H1 (cell line): Measurements from ENCODE around the gene PCED1B. TPM values are rescaled to one million over a fixed set of nuclear protein-coding genes. Genes with fewer than 3 reads are reported as not detected.

Experiments used
- CTCF ChIA-PET: fragments of 300-600 bp; sonication (Branson Sonifier 250); formaldehyde crosslinking; loops from one replicate; lab custom pipeline; 2021; ENCODE audit not compliant: partially characterized antibody; lab: Charles Lee
- POLR2A ChIA-PET: fragments of 300-600 bp; sonication (Branson Sonifier 250); formaldehyde crosslinking; loops from one replicate; lab custom pipeline; 2021; ENCODE audit warnings: inconsistent platforms; ENCODE audit not compliant: partially characterized antibody; lab: Charles Lee
- DNase-seq, 2 experiments: peaks; one replicate each; pipeline versions ENCODE4 v3.0.0 to v3.0.0-alpha.2; 2010 to 2022; ENCODE audit warnings: low spot score in 2 of 2, low read depth in 1 of 2, mixed read lengths in 1 of 2
- FAIRE-seq: peaks from 2 replicates; lab custom pipeline; 2011; peaks lifted over from hg19 to GRCh38; lab: Jason Lieb, UNC
- H2AFZ ChIP-seq: 2 replicates; pipeline ENCODE4 v1.8.1; 2012; ENCODE audit warnings: low read length, inconsistent platforms
- H2AK5ac ChIP-seq: 2 replicates; pipeline ENCODE4 v1.6.1; 2013; ENCODE audit warnings: low read depth, low read length
- H2BK120ac ChIP-seq: replicated peaks from 2 replicates; pipeline ENCODE3; 2013; ENCODE audit warnings: low read depth, low read length, inconsistent platforms
- H2BK12ac ChIP-seq: 2 replicates; pipeline ENCODE4 v1.6.1; 2013; ENCODE audit warnings: low read depth, low read length
- H2BK15ac ChIP-seq: 2 replicates; pipeline ENCODE4 v1.6.1; 2013; ENCODE audit warnings: low read length
- H2BK20ac ChIP-seq: 2 replicates; pipeline ENCODE4 v1.6.1; 2013; ENCODE audit warnings: low read length
- H2BK5ac ChIP-seq: 2 replicates; pipeline ENCODE4 v1.6.1; 2013; ENCODE audit warnings: low read depth, low read length
- H3K14ac ChIP-seq: 2 replicates; pipeline ENCODE4 v1.6.1; 2013; ENCODE audit warnings: inconsistent platforms; ENCODE audit not compliant: insufficient read length
- H3K18ac ChIP-seq: 2 replicates; pipeline ENCODE4 v1.6.1; 2013; ENCODE audit warnings: low read length; ENCODE audit errors: extremely low read depth
- H3K23ac ChIP-seq: 2 replicates; pipeline ENCODE4 v1.6.1; 2013; ENCODE audit warnings: inconsistent platforms; ENCODE audit not compliant: insufficient read length
- H3K23me2 ChIP-seq: 2 replicates; pipeline ENCODE4 v1.6.1; 2013; ENCODE audit warnings: low read depth, low read length
- H3K27ac ChIP-seq: 2 replicates; pipeline ENCODE4 v1.6.1; 2011; ENCODE audit warnings: low read depth, low read length, inconsistent platforms
- H3K27me3 ChIP-seq, 4 experiments: replicated peaks in 1 of 4; 1 replicate in 1 of 4; 2 replicates in 3 of 4; pipeline versions ENCODE4 v1.6.1 to v1.8.1; 2011 to 2013; ENCODE audit warnings: low read length in 3 of 4, mild to moderate bottlenecking in 3 of 4, inconsistent platforms in 2 of 4, mixed read lengths in 2 of 4, moderate library complexity in 1 of 4; ENCODE audit not compliant: control insufficient read depth in 3 of 4, insufficient read depth in 3 of 4; ENCODE audit errors: extremely low read depth in 1 of 4
- H3K36me3 ChIP-seq, 4 experiments: 2 replicates each; pipeline versions ENCODE4 v1.6.1 to v1.8.1; 2011 to 2013; ENCODE audit warnings: mild to moderate bottlenecking in 4 of 4, low read length in 3 of 4, moderate library complexity in 2 of 4, control low read depth in 1 of 4, inconsistent platforms in 1 of 4; ENCODE audit not compliant: insufficient read depth in 4 of 4, control insufficient read depth in 2 of 4
- H3K4ac ChIP-seq: replicated peaks from 2 replicates; pipeline ENCODE3; 2013; ENCODE audit warnings: low read length, low read depth, mixed read lengths, inconsistent platforms; ENCODE audit not compliant: insufficient read length
- H3K4me1 ChIP-seq, 4 experiments: replicated peaks in 1 of 4; 1 replicate in 1 of 4; 2 replicates in 3 of 4; pipeline versions ENCODE4 v1.6.1 to v1.8.1; 2011 to 2013; ENCODE audit warnings: low read length in 3 of 4, inconsistent platforms in 2 of 4, mixed read lengths in 1 of 4; ENCODE audit not compliant: insufficient read depth in 4 of 4, control insufficient read depth in 3 of 4
- H3K4me2 ChIP-seq, 2 experiments: 2 replicates each; pipeline versions ENCODE4 v1.6.1 to v1.8.1; 2011 to 2013; ENCODE audit warnings: low read depth in 2 of 2, low read length in 2 of 2, control low read depth in 1 of 2, inconsistent platforms in 1 of 2, mild to moderate bottlenecking in 1 of 2; ENCODE audit not compliant: insufficient read depth in 1 of 2
- H3K4me3 ChIP-seq, 4 experiments: fragments of 200-600, 300-600 bp in 1 of 4; sonication (generic), shearing (Covaris generic), sonication (Bioruptor Twin) in 1 of 4; 2 replicates each; pipeline versions ENCODE4 v1.5.1 to v1.8.1; 2011 to 2016; ENCODE audit warnings: low read length in 4 of 4, low read depth in 3 of 4, control low read depth in 2 of 4, inconsistent platforms in 2 of 4, mild to moderate bottlenecking in 2 of 4, mixed read lengths in 1 of 4, moderate library complexity in 1 of 4; ENCODE audit not compliant: insufficient read depth in 2 of 4; ENCODE audit errors: extremely low read depth in 1 of 4
- H3K56ac ChIP-seq: replicated peaks from 2 replicates; pipeline ENCODE3; 2013; ENCODE audit warnings: low read depth, mild to moderate bottlenecking, mixed read lengths, low read length, inconsistent platforms; ENCODE audit not compliant: insufficient read length
- H3K79me1 ChIP-seq: 2 replicates; pipeline ENCODE4 v1.6.1; 2013; ENCODE audit warnings: low read depth, low read length, control low read depth
- H3K79me2 ChIP-seq, 2 experiments: 2 replicates each; pipeline versions ENCODE4 v1.6.1 to v1.8.1; 2012 to 2013; ENCODE audit warnings: low read length in 2 of 2, mild to moderate bottlenecking in 2 of 2, inconsistent platforms in 1 of 2; ENCODE audit not compliant: insufficient read depth in 2 of 2, control insufficient read depth in 1 of 2
- H3K9ac ChIP-seq, 4 experiments: replicated peaks in 1 of 4; 1 replicate in 1 of 4; 2 replicates in 3 of 4; pipeline versions ENCODE4 v1.6.1 to v1.8.1; 2011 to 2013; ENCODE audit warnings: low read depth in 3 of 4, low read length in 3 of 4, control low read depth in 2 of 4, mild to moderate bottlenecking in 2 of 4, moderate library complexity in 2 of 4, inconsistent platforms in 1 of 4; ENCODE audit errors: extremely low read depth in 1 of 4
- H3K9me3 ChIP-seq, 2 experiments: 2 replicates each; pipeline versions ENCODE4 v1.6.1 to v1.8.1; 2012 to 2013; ENCODE audit warnings: mild to moderate bottlenecking in 2 of 2, moderate library complexity in 2 of 2, control low read depth in 1 of 2, inconsistent platforms in 1 of 2, low read depth in 1 of 2, low read length in 1 of 2, mixed read lengths in 1 of 2; ENCODE audit not compliant: insufficient read depth in 2 of 2
- H4K20me1 ChIP-seq, 2 experiments: replicated peaks in 1 of 2; 2 replicates each; pipeline versions ENCODE3 to v1.8.1; 2011 to 2013; ENCODE audit warnings: inconsistent platforms in 2 of 2, low read length in 2 of 2, mild to moderate bottlenecking in 1 of 2; ENCODE audit not compliant: insufficient read depth in 2 of 2, control insufficient read depth in 1 of 2
- H4K5ac ChIP-seq: 2 replicates; pipeline ENCODE4 v1.6.1; 2013; ENCODE audit warnings: low read length, low read depth, mixed read lengths, inconsistent platforms; ENCODE audit not compliant: insufficient read length
- H4K8ac ChIP-seq: 2 replicates; pipeline ENCODE4 v1.8.0; 2013; ENCODE audit warnings: mild to moderate bottlenecking, moderate library complexity, low read length, inconsistent platforms; ENCODE audit not compliant: insufficient read depth; ENCODE audit errors: extremely low read depth
- H4K91ac ChIP-seq: replicated peaks from 2 replicates; pipeline ENCODE3; 2013; ENCODE audit warnings: low read length, mixed read lengths, inconsistent platforms; ENCODE audit not compliant: insufficient read length
- CBX8 ChIP-seq: fragments of 300-800, 300-1000 bp; sonication (generic); IDR thresholded peaks from 2 replicates; pipeline ENCODE4 v1.7.1; 2016; ENCODE audit warnings: low read depth, low read length, borderline replicate concordance
- CREB1 ChIP-seq: IDR thresholded peaks from 2 replicates; pipeline ENCODE4 v1.6.1; 2012; ENCODE audit warnings: inconsistent platforms
- KDM1A ChIP-seq: fragments of 200-600, 300-600 bp; sonication (generic); IDR thresholded peaks from 2 replicates; pipeline ENCODE4 v1.7.1; 2016; ENCODE audit warnings: mild to moderate bottlenecking, low read length, borderline replicate concordance
- MAFK ChIP-seq: IDR thresholded peaks from 2 replicates; pipeline ENCODE4 v1.6.1; 2012; ENCODE audit warnings: low read depth, mild to moderate bottlenecking, improper control_type of control experiment, low read length
- NRF1 ChIP-seq: IDR thresholded peaks from 2 replicates; pipeline ENCODE4 v1.6.1; 2011; ENCODE audit warnings: mild to moderate bottlenecking, low read depth, low read length, improper control_type of control experiment
- POLR2A ChIP-seq, 2 experiments: IDR thresholded peaks; 1 replicate in 1 of 2; 2 replicates in 1 of 2; pipeline ENCODE4 v1.6.1; 2011; ENCODE audit warnings: low read depth in 2 of 2, low read length in 2 of 2, mild to moderate bottlenecking in 2 of 2; ENCODE audit errors: control extremely low read depth in 1 of 2
- SIX5 ChIP-seq: IDR thresholded peaks from 2 replicates; pipeline ENCODE4 v1.6.1; 2011; ENCODE audit warnings: mild to moderate bottlenecking, low read depth, low read length
- ZNF274 ChIP-seq: IDR thresholded peaks from 2 replicates; pipeline ENCODE4 v1.7.0; 2012; ENCODE audit warnings: low read length, borderline replicate concordance; ENCODE audit errors: extremely low read depth
- WGBS, 2 experiments: shearing (Covaris generic) in 1 of 2; methylation state at CpG; one replicate each; pipeline versions ENCODE4 v1.1.6 to v1.1.7; 2013 to 2015; ENCODE audit warnings: low lambda C conversion rate in 2 of 2, mixed read lengths in 2 of 2, inconsistent platforms in 1 of 2, low coverage in 1 of 2, missing lambda C conversion rate in 1 of 2; ENCODE audit not compliant: insufficient replicate concordance in 2 of 2, insufficient coverage in 1 of 2, insufficient read length in 1 of 2; ENCODE audit errors: extremely low coverage in 1 of 2, missing lambda C conversion rate in 1 of 2; 5-methylcytosine and 5-hydroxymethylcytosine counted together
- polyA plus RNA-seq, 7 experiments: library from polyadenylated mRNA; depleted of rRNA in 3 of 7; stranded (reverse) in 5 of 7; unstranded in 2 of 7; fragments of >200 nt in 5 of 7; fragments of 200-250 nt in 2 of 7; gene quantifications; 1 replicate in 5 of 7; 2 replicates in 1 of 7; 4 replicates in 1 of 7; pipeline versions ENCODE4 v1.2.1 to v1.2.3, GENCODE V29; 2011 to 2013; ENCODE audit warnings: missing spikeins in 2 of 7, mixed read lengths in 2 of 7
- total RNA-seq: library from RNA; stranded (reverse); fragmentation: NEBNext Ultra II Directional; extraction: Animal tissue kit (Norgen Biotek cat#: 25700); gene quantifications from 2 replicates; pipeline ENCODE4 v1.2.1, GENCODE V29; 2021

The PCED1B gene
- total and polyA plus RNA-seq, 2 of the 8 experiments (the other 6 are each of a cell fraction or from before 2014, with no cell fraction given): 4.7 to 5.4 TPM

GRCh38 chr12:47144769-47145168 is 65.3 kb downstream of the PCED1B start:
- Histone ChIP-seq H4K8ac (no peak overlapping the region), H3K36me3 (no peaks in the 10 kb centered on the region), H3K14ac (no peak overlapping the region), H2BK120ac (no peak overlapping the region), H3K23me2 (no peaks in the 10 kb centered on the region), H4K5ac (no peak overlapping the region), H3K79me1 (no peaks in the 10 kb centered on the region), H3K27me3 (peaks cover 0 to 2% (median 0%) of the 10 kb centered on the region in 4 experiments; a peak in 1 of 7 replicates), H3K4me2 (no peak overlapping the region), H3K9ac (no peak overlapping the region), H2BK15ac (no peak overlapping the region), H3K4me3 (no peak overlapping the region), H3K4ac (no peak overlapping the region), H2BK5ac (no peak overlapping the region), H3K9me3 (no peaks in the 10 kb centered on the region), H3K27ac (no peak overlapping the region), H3K4me1 (0 out of 7 replicates have a peak, but pooled peaks cover 0 to 2% (median 0%) of the 10 kb centered on the region in 4 experiments), H2AK5ac (no peak overlapping the region), H2AFZ (no peak overlapping the region), H3K23ac (no peak overlapping the region), H4K20me1 (no peaks in the 10 kb centered on the region), H3K18ac (no peak overlapping the region), H3K56ac (no peak overlapping the region), H3K79me2 (no peaks in the 10 kb centered on the region), H4K91ac (no peak overlapping the region), H2BK20ac (no peak overlapping the region), H2BK12ac (no peak overlapping the region)
- CTCF ChIA-PET: interaction anchor here (1.6 kb wide), 1 partner anchor 11 kb away, joined by 3 read pairs; no protein-coding TSS in a partner anchor
- DNase-seq (no peak), FAIRE-seq (no peak)
- TF ChIP-seq NRF1 (no peak), KDM1A (no peak), CREB1 (no peak), MAFK (no peak), ZNF274 (no peak), CBX8 (no peak), SIX5 (no peak), POLR2A (IDR thresholded peaks at IDR 0.05; ENCODE audit: control extremely low read depth in 1 of 2, low read depth in 2 of 2, low read length in 2 of 2) (no peak)
- WGBS, 2 experiments: 84% methylated on average over 2 of the region's 2 CpGs; no CpG with 5 or more reads in 1 of the 2 experiments
- POLR2A ChIA-PET: interaction anchor here (0.9 kb wide), 1 partner anchor 10 kb away, joined by 3 read pairs; no protein-coding TSS in a partner anchor
